Peyer's patch (tissue), 4 donors: Measurements from ENCODE around the gene MYO3B. TPM values are rescaled to one million over a fixed set of nuclear protein-coding genes. Genes with fewer than 3 reads are reported as not detected.

Experiments used
- DNase-seq, 3 donors: peaks; one replicate each; pipeline ENCODE4 v3.0.0-alpha.2; 2017 to 2019
- H3K27ac ChIP-seq, 4 donors: fragments of 200-600 bp; sonication (generic); one replicate each; pipeline ENCODE4 v1.5.1; 2016 to 2019
- H3K27me3 ChIP-seq, 2 donors: fragments of 200-600 bp; sonication (generic); one replicate each; pipeline ENCODE4 v1.5.1; 2019
- H3K36me3 ChIP-seq, 3 donors: fragments of 200-600 bp; sonication (generic); one replicate each; pipeline ENCODE4 v1.5.1; 2016 to 2019
- H3K4me1 ChIP-seq, 4 donors: fragments of 200-600 bp; sonication (generic); one replicate each; pipeline ENCODE4 v1.5.1; 2016 to 2019
- H3K4me3 ChIP-seq, 4 donors: fragments of 200-600 bp; sonication (generic); 1 replicate in 3 of 4; 2 replicates in 1 of 4; pipeline ENCODE4 v1.5.1; 2016 to 2019; ENCODE audit warnings: mild to moderate bottlenecking in 1 of 4
- H3K9me3 ChIP-seq, 4 donors: fragments of 200-600 bp; sonication (generic); one replicate each; pipeline ENCODE4 v1.5.1; 2016 to 2019; ENCODE audit warnings: mild to moderate bottlenecking in 1 of 4
- CTCF ChIP-seq, 6 experiments: fragments of 450-650 bp in 4 of 6; fragments of 200-600 bp in 2 of 6; sonication (generic) in 1 of 6; IDR thresholded peaks; one replicate each; pipeline ENCODE4 v1.5.1; 2017 to 2019; ENCODE audit warnings: antibody characterized with exemption in 6 of 6, mild to moderate bottlenecking in 3 of 6, moderate library complexity in 1 of 6
- POLR2A ChIP-seq, 2 donors: fragments of 450-650 bp; IDR thresholded peaks; one replicate each; pipeline ENCODE4 v1.5.1; 2017; ENCODE audit warnings: antibody characterized with exemption in 2 of 2, mild to moderate bottlenecking in 2 of 2, moderate library complexity in 2 of 2
- total RNA-seq, 4 donors: library from RNA; depleted of rRNA; stranded (reverse); fragments of >200 nt; gene quantifications; one replicate each; pipeline ENCODE4 v1.1.0, GENCODE V29; 2016

MYO3B gene
- total RNA-seq, 4 donors from 2014 or later = not detected

GRCh38 chr2:170217778-170218251, 39.9 kb downstream of the MYO3B start:
- no peak for TF ChIP-seq POLR2A (IDR thresholded peaks at IDR 0.05)
- no peak for TF ChIP-seq CTCF (IDR thresholded peaks at IDR 0.05)
- Histone ChIP-seq H3K27ac (peak overlapping the region in 1 of 4 donors; percentile 37), H3K36me3 (no peaks in the 10 kb centered on the region), H3K9me3 (no peaks in the 10 kb centered on the region), H3K4me3 (no peak overlapping the region), H3K4me1 (no peaks in the 10 kb centered on the region), H3K27me3 (no peaks in the 10 kb centered on the region)
- no peak for DNase-seq

GRCh38 chr2:170218456-170218855, 40.5 kb downstream of the MYO3B start:
- no peaks in the 10 kb centered on the region for H3K27me3 ChIP-seq
- H3K4me3 ChIP-seq = no peak overlapping the region
- H3K36me3 ChIP-seq = no peaks in the 10 kb centered on the region
- H3K4me1 ChIP-seq = no peaks in the 10 kb centered on the region
- no peak overlapping the region for H3K27ac ChIP-seq
- no peak for TF ChIP-seq CTCF (IDR thresholded peaks at IDR 0.05)
- no peak for TF ChIP-seq POLR2A (IDR thresholded peaks at IDR 0.05)
- DNase-seq = no peak
- H3K9me3 ChIP-seq = no peaks in the 10 kb centered on the region

GRCh38 chr2:170218931-170219330, 41.0 kb downstream of the MYO3B start:
- H3K4me3 ChIP-seq = no peak overlapping the region
- no peaks in the 10 kb centered on the region for H3K4me1 ChIP-seq
- TF ChIP-seq CTCF (IDR thresholded peaks at IDR 0.05) (no peak), POLR2A (IDR thresholded peaks at IDR 0.05) (no peak)
- DNase-seq = no peak
- H3K36me3 ChIP-seq = no peaks in the 10 kb centered on the region
- H3K27ac ChIP-seq = no peak overlapping the region
- H3K9me3 ChIP-seq = no peaks in the 10 kb centered on the region
- no peaks in the 10 kb centered on the region for H3K27me3 ChIP-seq

- Histone ChIP-seq H3K27me3 (no peaks in the 10 kb centered on the region), H3K36me3 (no peaks in the 10 kb centered on the region), H3K9me3 (no peaks in the 10 kb centered on the region), H3K4me3 (no peak overlapping the region), H3K4me1 (no peaks in the 10 kb centered on the region), H3K27ac (no peak overlapping the region)
- no peak for TF ChIP-seq POLR2A (IDR thresholded peaks at IDR 0.05)
- no peak for TF ChIP-seq CTCF (IDR thresholded peaks at IDR 0.05)
- DNase-seq = no peak
These were observed 43.7 kb downstream of the MYO3B start for GRCh38 chr2:170221317-170222288.

- Histone ChIP-seq H3K4me1 (no peaks in the 10 kb centered on the region), H3K9me3 (no peaks in the 10 kb centered on the region), H3K27me3 (no peaks in the 10 kb centered on the region), H3K36me3 (no peaks in the 10 kb centered on the region), H3K27ac (no peak overlapping the region), H3K4me3 (no peak overlapping the region)
- TF ChIP-seq CTCF (IDR thresholded peaks at IDR 0.05) (no peak), POLR2A (IDR thresholded peaks at IDR 0.05) (no peak)
- DNase-seq = no peak
These were observed 44.4 kb downstream of the MYO3B start for GRCh38 chr2:170222298-170222697.
